ENCODE data around the gene ATP5MC3. TPM values are rescaled to one million over a fixed set of nuclear protein-coding genes. Genes with fewer than 3 reads are reported as not detected.

The ATP5MC3 gene
- total RNA-seq, 2 experiments from 2014 or later = 161 to 371 TPM

DNA sequence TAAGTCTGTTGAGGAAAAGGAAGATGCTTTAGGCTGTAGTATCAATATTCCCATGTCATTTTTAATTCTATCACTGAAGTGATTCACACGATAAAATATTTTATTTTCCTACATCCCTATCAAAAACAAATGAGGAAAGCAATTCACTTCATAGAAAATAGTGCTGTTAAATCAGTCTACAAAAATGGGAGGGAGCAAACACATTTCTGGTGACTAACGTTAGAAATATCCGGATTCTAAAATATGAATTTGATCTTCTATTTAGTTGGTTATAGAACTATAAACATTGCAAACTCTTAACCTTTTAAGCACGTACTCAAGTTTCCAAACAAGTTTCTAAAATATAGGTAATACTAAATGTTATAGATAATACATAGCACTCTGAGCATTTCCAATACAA is 34.3 kb downstream of the ATP5MC3 start:
- ChIA-PET POLR2A (no interaction called here), CTCF (ENCODE audit: unreplicated experiment) (no interaction called here)
- Histone ChIP-seq H2AFZ (ENCODE audit: low read length) (no peak overlapping the region), H3K4me3 (ENCODE audit: low read depth, low read length, poor library complexity, severe bottlenecking) (no peak overlapping the region), H3K9me3 (ENCODE audit: low read length) (no peaks in the 10 kb centered on the region), H3K27ac (ENCODE audit: low read depth, low read length, poor library complexity, severe bottlenecking) (no peak overlapping the region), H3K9me2 (ENCODE audit: insufficient read depth, low read length) (no peaks in the 10 kb centered on the region), H3K79me2 (ENCODE audit: insufficient read depth, low read depth, low read length) (peaks cover 81% of the 10 kb centered on the region), H3K4me2 (ENCODE audit: low read length) (no peak overlapping the region), H4K20me1 (ENCODE audit: insufficient read depth, low read length) (peaks cover 15% of the 10 kb centered on the region), H3K4me1 (ENCODE audit: insufficient read depth, low read length, poor library complexity, severe bottlenecking) (no peaks in the 10 kb centered on the region), H3K36me3 (ENCODE audit: insufficient read depth, low read length) (peaks cover 70% of the 10 kb centered on the region)
- DNase-seq (ENCODE audit: low spot score) = no peak
- intact Hi-C loops (cut with micrococcal nuclease; ENCODE audit: unreplicated experiment) = no loop called here
- no TSS peak for BruUV-seq (replicated peaks)
- TF ChIP-seq CTCF (conservative IDR thresholded peaks at IDR 0.05; ENCODE audit: low read length) = no peak
- TF ChIP-seq EZH2phosphoT487 (IDR thresholded peaks at IDR 0.05; ENCODE audit: borderline replicate concordance, low read depth, low read length) = no peak

GRCh38 chr2:175143678-175144077 is 37.8 kb downstream of the ATP5MC3 start:
- Histone ChIP-seq H3K4me1 (ENCODE audit: insufficient read depth, low read length, poor library complexity, severe bottlenecking) (no peaks in the 10 kb centered on the region), H3K9me3 (ENCODE audit: low read length) (no peaks in the 10 kb centered on the region), H3K4me2 (ENCODE audit: low read length) (no peak overlapping the region), H3K36me3 (ENCODE audit: insufficient read depth, low read length) (peaks cover 66% of the 10 kb centered on the region), H3K4me3 (ENCODE audit: low read depth, low read length, poor library complexity, severe bottlenecking) (no peak overlapping the region), H3K27ac (ENCODE audit: low read depth, low read length, poor library complexity, severe bottlenecking) (no peak overlapping the region), H3K9me2 (ENCODE audit: insufficient read depth, low read length) (no peaks in the 10 kb centered on the region), H2AFZ (ENCODE audit: low read length) (no peak overlapping the region), H4K20me1 (ENCODE audit: insufficient read depth, low read length) (peaks cover 7% of the 10 kb centered on the region), H3K79me2 (ENCODE audit: insufficient read depth, low read depth, low read length) (peaks cover 65% of the 10 kb centered on the region)
- CTCF ChIA-PET (ENCODE audit: unreplicated experiment) = no interaction called here
- DNase-seq (ENCODE audit: low spot score) = no peak
- no TSS peak for BruUV-seq (replicated peaks)
- intact Hi-C loops (cut with micrococcal nuclease; ENCODE audit: unreplicated experiment) = no loop called here
- POLR2A ChIA-PET = no interaction called here
- TF ChIP-seq EZH2phosphoT487 (IDR thresholded peaks at IDR 0.05; ENCODE audit: borderline replicate concordance, low read depth, low read length) (no peak), CTCF (conservative IDR thresholded peaks at IDR 0.05; ENCODE audit: low read length) (no peak)

- H3K79me2 ChIP-seq (ENCODE audit: insufficient read depth, low read depth, low read length) = peaks cover 70% of the 10 kb centered on the region
- no peak overlapping the region for H3K4me3 ChIP-seq (ENCODE audit: low read depth, low read length, poor library complexity, severe bottlenecking)
- ChIA-PET CTCF (ENCODE audit: unreplicated experiment) (no interaction called here), POLR2A (no interaction called here)
- no peak for DNase-seq (ENCODE audit: low spot score)
- no peaks in the 10 kb centered on the region for H3K4me1 ChIP-seq (ENCODE audit: insufficient read depth, low read length, poor library complexity, severe bottlenecking)
- H3K36me3 ChIP-seq (ENCODE audit: insufficient read depth, low read length) = peaks cover 66% of the 10 kb centered on the region
- no peaks in the 10 kb centered on the region for H3K9me2 ChIP-seq (ENCODE audit: insufficient read depth, low read length)
- TF ChIP-seq EZH2phosphoT487 (IDR thresholded peaks at IDR 0.05; ENCODE audit: borderline replicate concordance, low read depth, low read length) = no peak
- no peak for TF ChIP-seq CTCF (conservative IDR thresholded peaks at IDR 0.05; ENCODE audit: low read length)
- intact Hi-C loops (cut with micrococcal nuclease; ENCODE audit: unreplicated experiment) = no loop called here
- no peak overlapping the region for H2AFZ ChIP-seq (ENCODE audit: low read length)
- H3K4me2 ChIP-seq (ENCODE audit: low read length) = no peak overlapping the region
- no peaks in the 10 kb centered on the region for H3K9me3 ChIP-seq (ENCODE audit: low read length)
- no TSS peak for BruUV-seq (replicated peaks)
- peaks cover 11% of the 10 kb centered on the region for H4K20me1 ChIP-seq (ENCODE audit: insufficient read depth, low read length)
- no peak overlapping the region for H3K27ac ChIP-seq (ENCODE audit: low read depth, low read length, poor library complexity, severe bottlenecking)
Observed at GRCh38 chr2:175143191-175143590, 38.3 kb downstream of the ATP5MC3 start.

Measured in OCI-LY7 (cell line).